ENCODE measurements around the gene CC2D1A. TPM values are rescaled to one million over a fixed set of nuclear protein-coding genes. Genes with fewer than 3 reads are reported as not detected.

The CC2D1A gene
- total RNA-seq, 1 donor from 2014 or later: 35.4 TPM

DNA sequence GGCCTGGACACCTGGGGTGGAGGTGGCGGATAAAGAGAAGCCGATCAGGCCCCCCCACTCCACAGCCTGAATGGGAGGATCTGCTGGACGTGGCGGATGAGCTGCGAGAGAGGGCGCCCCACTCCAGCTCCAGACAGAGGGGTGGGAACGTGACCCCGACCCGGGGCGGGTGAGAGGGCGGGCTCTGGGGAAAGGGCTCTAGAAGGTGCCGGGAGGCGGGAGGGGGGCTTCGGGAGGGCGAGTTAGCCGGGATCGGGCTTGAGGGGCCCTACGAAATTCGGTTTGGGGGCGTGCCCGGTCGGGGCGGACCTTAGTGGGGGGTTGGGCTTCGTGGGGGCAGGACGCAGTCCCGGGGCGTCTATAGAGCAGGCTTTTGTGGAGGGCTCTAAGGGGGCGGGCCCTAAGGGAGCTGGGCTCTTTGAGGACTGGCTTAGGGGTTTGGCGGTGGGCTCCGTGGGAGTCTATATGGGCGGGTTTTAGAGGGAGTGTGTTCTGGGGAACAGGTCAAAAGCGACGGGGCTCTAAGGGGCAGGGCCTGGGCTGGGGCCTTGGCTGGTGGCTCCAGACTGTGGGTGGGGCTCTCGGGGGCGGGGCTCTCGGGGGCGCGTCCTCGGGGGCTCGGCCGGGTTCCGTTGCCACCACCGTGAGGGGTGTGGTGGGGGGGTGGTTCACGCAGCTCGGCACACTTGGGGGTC lies 33.2 kb upstream of the CC2D1A start:
- Mint-ChIP-seq H3K4me1 (ENCODE audit: unreplicated experiment) (peaks cover 8% of the 10 kb centered on the region), H3K36me3 (no peaks in the 10 kb centered on the region), H3K27ac (no peak overlapping the region), H3K27me3 (no peaks in the 10 kb centered on the region), H3K9me3 (no peaks in the 10 kb centered on the region), H3K4me3 (peak overlapping the region; percentile 76)
- peak; percentile 26 for TF ChIP-seq CTCF (conservative IDR thresholded peaks at IDR 0.05)
- no peak for DNase-seq (ENCODE audit: extremely low spot score, unreplicated experiment)

DNA sequence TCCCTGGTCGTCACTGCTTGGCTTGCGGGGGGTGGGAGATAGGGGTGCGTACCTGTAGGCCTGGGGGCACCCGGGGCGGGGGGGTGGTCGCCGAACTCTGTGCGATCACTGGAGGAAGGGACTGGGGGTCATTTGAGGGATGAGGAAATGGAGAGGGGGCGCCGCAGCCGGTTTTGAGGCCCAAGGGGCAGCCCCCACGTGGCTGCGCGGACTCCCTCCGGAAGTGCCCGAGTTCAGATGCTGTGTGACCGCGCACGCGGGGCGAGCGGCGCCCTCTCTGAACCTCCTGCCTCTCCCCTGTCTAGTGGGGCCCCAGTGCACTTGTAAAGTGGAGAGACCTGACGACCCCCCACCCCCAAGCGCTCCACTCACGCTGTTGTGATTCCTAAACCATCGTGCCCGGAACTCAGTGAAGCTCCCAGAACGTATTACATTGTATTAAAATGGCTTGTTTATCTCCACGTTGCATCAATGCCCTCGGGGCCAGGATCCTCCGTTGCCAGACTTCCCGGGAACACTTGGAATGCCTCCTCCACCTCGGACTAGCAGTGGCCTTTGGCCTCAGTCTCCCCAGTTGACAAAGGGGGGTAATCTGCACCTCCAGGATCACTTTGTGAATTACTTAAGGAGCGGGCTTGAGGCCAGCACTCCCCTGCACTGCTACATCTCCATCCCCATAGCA lies 32.0 kb upstream of the CC2D1A start:
- no peaks in the 10 kb centered on the region for H3K36me3 Mint-ChIP-seq
- H3K4me1 Mint-ChIP-seq (ENCODE audit: unreplicated experiment): peaks cover 8% of the 10 kb centered on the region
- no peak for DNase-seq (ENCODE audit: extremely low spot score, unreplicated experiment)
- no peak overlapping the region for H3K4me3 Mint-ChIP-seq
- no peaks in the 10 kb centered on the region for H3K9me3 Mint-ChIP-seq
- H3K27me3 Mint-ChIP-seq: no peaks in the 10 kb centered on the region
- H3K27ac Mint-ChIP-seq: no peak overlapping the region
- TF ChIP-seq CTCF (conservative IDR thresholded peaks at IDR 0.05): no peak

DNA sequence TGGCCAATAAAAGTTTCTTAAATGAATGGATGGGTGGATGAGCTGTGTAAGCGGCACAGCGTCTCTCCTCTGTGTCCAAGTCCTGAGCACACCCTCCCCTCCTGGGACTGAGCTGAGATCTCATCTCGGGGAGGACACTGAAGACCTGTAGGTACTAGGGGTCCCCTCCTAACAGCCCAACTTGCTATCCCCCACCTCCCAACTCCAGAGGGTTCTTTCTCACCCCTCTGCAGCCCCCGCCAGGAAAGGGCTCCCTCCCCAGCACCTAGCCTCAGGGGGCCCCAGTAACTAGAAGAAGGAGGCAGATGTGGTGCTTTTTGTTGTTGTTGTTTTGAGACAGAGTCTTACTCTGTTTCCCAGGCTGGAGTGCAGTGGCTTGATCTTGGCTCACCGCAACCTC lies 30.2 kb upstream of the CC2D1A start:
- no peak for TF ChIP-seq CTCF (conservative IDR thresholded peaks at IDR 0.05)
- DNase-seq (ENCODE audit: extremely low spot score, unreplicated experiment): no peak
- Mint-ChIP-seq H3K4me3 (no peak overlapping the region), H3K9me3 (no peaks in the 10 kb centered on the region), H3K4me1 (ENCODE audit: unreplicated experiment) (peaks cover 11% of the 10 kb centered on the region), H3K36me3 (no peaks in the 10 kb centered on the region), H3K27me3 (no peaks in the 10 kb centered on the region), H3K27ac (no peak overlapping the region)

DNA sequence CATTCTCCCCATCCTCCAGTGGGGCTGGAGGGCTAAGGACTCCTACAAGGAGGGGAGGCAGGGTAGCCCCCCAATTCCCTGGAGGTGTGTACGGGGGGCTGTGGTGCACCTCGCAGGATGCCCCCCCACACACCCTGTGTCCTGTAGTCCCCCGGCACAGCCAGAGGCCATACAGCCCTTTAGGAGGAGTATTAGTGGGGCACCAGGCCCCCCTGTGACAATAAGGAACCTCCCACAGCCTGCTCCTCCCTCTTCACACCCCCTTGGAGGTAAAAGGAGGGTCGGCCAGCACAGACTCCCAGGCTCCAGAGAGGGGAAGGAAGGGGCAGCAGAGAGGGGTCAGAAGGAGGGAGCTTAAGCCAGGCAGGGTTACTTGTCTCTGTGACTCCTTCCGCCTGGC lies 29.2 kb upstream of the CC2D1A start, which contains the start of gene NANOS3:
Gene NANOS3 (plus strand): TSS at position 301 of the 400 bp plus-strand sequence. CDS start 115 bp downstream, outside the sequence.
- Mint-ChIP-seq H3K9me3 (no peaks in the 10 kb centered on the region), H3K4me1 (ENCODE audit: unreplicated experiment) (peaks cover 10% of the 10 kb centered on the region), H3K4me3 (no peak within 1 kb of the TSS), H3K36me3 (no peaks in the 10 kb centered on the region), H3K27ac (no peak within 1 kb of the TSS), H3K27me3 (no peaks in the 10 kb centered on the region)
- TF ChIP-seq CTCF (conservative IDR thresholded peaks at IDR 0.05): no peak
- DNase-seq (ENCODE audit: extremely low spot score, unreplicated experiment): no peak

DNA sequence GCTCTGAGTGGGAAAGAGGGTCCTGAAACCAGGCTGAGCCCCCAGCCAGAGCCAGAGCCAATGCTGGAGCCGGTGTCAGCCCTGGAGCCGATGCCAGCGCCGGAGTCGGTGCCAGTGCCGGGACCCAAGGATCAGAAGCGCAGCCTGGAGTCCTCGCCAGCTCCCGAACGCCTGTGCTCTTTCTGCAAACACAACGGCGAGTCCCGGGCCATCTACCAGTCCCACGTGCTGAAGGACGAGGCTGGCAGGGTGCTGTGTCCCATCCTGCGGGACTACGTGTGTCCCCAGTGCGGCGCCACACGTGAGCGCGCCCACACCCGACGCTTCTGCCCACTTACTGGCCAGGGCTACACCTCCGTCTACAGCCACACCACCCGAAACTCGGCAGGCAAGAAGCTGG lies 28.7 kb upstream of the CC2D1A start:
- no peaks in the 10 kb centered on the region for H3K36me3 Mint-ChIP-seq
- no peak for TF ChIP-seq CTCF (conservative IDR thresholded peaks at IDR 0.05)
- DNase-seq (ENCODE audit: extremely low spot score, unreplicated experiment): no peak
- H3K27ac Mint-ChIP-seq: no peak overlapping the region
- H3K4me3 Mint-ChIP-seq: no peak overlapping the region
- peaks cover 14% of the 10 kb centered on the region for H3K4me1 Mint-ChIP-seq (ENCODE audit: unreplicated experiment)
- no peaks in the 10 kb centered on the region for H3K9me3 Mint-ChIP-seq
- no peaks in the 10 kb centered on the region for H3K27me3 Mint-ChIP-seq
